Measurements from ENCODE around the gene DNLZ. TPM values are rescaled to one million over a fixed set of nuclear protein-coding genes. Genes with fewer than 3 reads are reported as not detected.
A peak's percentile ranks its signal among the peaks of the same experiment; 100 is the strongest.

Gene DNLZ
- total RNA-seq, result 10 to 100 TPM; 12.0 to 17.5 TPM
- polyA plus RNA-seq (ENCODE audit: insufficient read length in 6 of 6), result 10 to 100 TPM in 2 of 6 donors, 1 to 10 TPM in 4; 4.2 to 18.8 (median 6.2) TPM
- long read RNA-seq, donor 1, transcript DNLZ-201 (3 exons, 724 nt), result major isoform, 17 of 17 reads
- long read RNA-seq, donor 1, partial matches to known transcripts, result 0 of 17 reads
- long read RNA-seq, donor 1, other reads (novel, unspliced or antisense), result 0 of 17 reads
- long read RNA-seq, donor 2, transcript DNLZ-201 (3 exons, 724 nt), result major isoform, 15 of 15 reads
- long read RNA-seq, donor 2, partial matches to known transcripts, result 0 of 15 reads
- long read RNA-seq, donor 2, other reads (novel, unspliced or antisense), result 0 of 15 reads
- long read RNA-seq, donor 3, transcript DNLZ-201 (3 exons, 724 nt), result major isoform, 6 of 6 reads
- long read RNA-seq, donor 3, partial matches to known transcripts, result 0 of 6 reads
- long read RNA-seq, donor 3, other reads (novel, unspliced or antisense), result 0 of 6 reads
- long read RNA-seq, donor 4, result 0 reads
- long read RNA-seq, donor 5, transcript DNLZ-201 (3 exons, 724 nt), result major isoform, 13 of 15 reads
- long read RNA-seq, donor 5, partial matches to known transcripts, result 0 of 15 reads
- long read RNA-seq, donor 5, other reads (novel, unspliced or antisense), result 0 of 15 reads
- long read RNA-seq, donor 6, transcript DNLZ-201 (3 exons, 724 nt), result major isoform, 10 of 10 reads
- long read RNA-seq, donor 6, partial matches to known transcripts, result 0 of 10 reads
- long read RNA-seq, donor 6, other reads (novel, unspliced or antisense), result 0 of 10 reads
- long read RNA-seq, donor 7, transcript DNLZ-201 (3 exons, 724 nt), result major isoform, 13 of 13 reads
- long read RNA-seq, donor 7, partial matches to known transcripts, result 0 of 13 reads
- long read RNA-seq, donor 7, other reads (novel, unspliced or antisense), result 0 of 13 reads
- long read RNA-seq, donor 8, transcript DNLZ-201 (3 exons, 724 nt), result major isoform, 13 of 14 reads
- long read RNA-seq, donor 8, partial matches to known transcripts, result 0 of 14 reads
- long read RNA-seq, donor 8, other reads (novel, unspliced or antisense), result 0 of 14 reads
- long read RNA-seq, donor 9, result 0 reads
- long read RNA-seq, donor 10, partial matches to known transcripts, result 0 of 4 reads
- long read RNA-seq, donor 10, other reads (novel, unspliced or antisense), result 0 of 4 reads
- long read RNA-seq, donor 11, transcript DNLZ-201 (3 exons, 724 nt), result major isoform, 46 of 300 reads
- long read RNA-seq, donor 11, partial matches to known transcripts, result 242 of 300 reads
- long read RNA-seq, donor 11, other reads (novel, unspliced or antisense), result 11 of 300 reads
- long read RNA-seq, donor 12, transcript DNLZ-201 (3 exons, 724 nt), result major isoform, 11 of 11 reads
- long read RNA-seq, donor 12, partial matches to known transcripts, result 0 of 11 reads
- long read RNA-seq, donor 12, other reads (novel, unspliced or antisense), result 0 of 11 reads

DNA sequence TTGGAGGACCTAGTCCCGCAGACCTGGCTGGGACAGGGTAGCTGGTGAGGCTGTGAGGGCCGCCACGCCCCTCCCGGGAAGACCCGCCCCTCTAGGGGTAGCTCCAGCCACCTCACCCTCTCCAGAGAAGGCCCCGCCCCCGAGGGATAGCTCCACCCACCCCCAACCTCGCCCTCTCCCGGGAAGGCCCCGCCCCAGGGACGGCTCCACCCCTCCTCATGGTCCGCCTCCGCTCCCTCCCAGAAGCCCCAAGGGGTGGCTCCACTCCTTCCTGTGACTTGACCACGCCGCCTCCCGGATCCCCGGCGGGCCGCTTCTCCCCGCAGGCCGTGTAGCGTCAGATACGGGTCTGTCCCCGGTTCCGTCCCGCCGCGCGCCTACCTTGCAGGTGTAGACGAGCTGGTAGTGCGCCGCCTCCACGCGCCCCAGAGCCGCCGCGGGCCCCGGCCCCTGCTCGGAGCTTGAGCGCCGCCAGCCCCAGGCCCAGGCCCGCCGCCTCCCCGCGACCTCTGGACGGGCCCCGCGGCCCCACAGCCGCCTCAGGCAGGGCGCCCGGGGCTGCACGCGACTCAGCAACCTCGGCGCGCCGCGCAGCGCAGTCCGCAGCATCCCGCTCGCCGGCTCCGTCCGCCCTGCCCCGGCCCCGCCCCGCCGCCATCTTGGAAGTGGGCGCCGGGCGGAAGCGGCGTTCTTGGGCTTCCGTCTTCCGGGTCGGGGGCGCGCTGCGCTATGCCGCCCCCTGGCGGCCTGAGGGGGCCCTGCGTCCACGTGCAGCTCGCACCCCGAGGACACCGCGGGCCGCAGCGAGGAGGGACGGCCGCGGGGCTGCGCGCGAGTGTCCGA is at the start of gene DNLZ:
TSS of gene DNLZ (minus strand) at position 639 of the 843 bp plus-strand sequence. CDS start at position 609, 30 bp downstream.
- intact Hi-C loops (cut with DNase I), result no loop called here

DNA sequence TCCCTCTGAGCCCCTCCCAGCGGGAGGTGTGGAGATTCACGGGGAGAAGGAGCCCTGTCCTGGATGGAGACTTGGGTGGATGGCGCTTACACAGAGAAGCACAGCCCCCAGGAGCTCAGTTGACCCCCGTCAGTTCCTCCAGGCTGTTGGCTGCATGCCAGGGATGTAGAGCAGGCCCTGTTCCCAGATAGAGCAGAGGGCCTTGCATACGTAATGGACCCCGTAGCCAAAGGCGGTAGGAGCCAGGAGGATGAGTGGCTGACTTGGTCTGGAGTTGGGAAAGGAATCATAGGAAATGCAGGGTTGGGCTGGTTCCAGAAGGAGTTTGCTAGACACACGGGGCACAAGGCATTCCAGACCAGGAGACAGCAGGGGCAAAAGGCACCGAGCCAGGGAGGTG is 49.4 kb upstream of the DNLZ start:
- no peaks in the 10 kb centered on the region for H3K9me3 ChIP-seq
- intact Hi-C loops (cut with DNase I), result no loop called here
- H3K27me3 ChIP-seq, result no peaks in the 10 kb centered on the region
- H3K36me3 ChIP-seq, result peaks cover 4 to 61% of the 10 kb centered on the region in 2 donors
- ATAC-seq (no peak), DNase-seq (no peak)
- no peak overlapping the region for H3K27ac ChIP-seq
- peaks cover 20 to 32% of the 10 kb centered on the region in 2 donors for H3K4me1 ChIP-seq
- no peak overlapping the region for H3K4me3 ChIP-seq
- TF ChIP-seq, protein P1, sequence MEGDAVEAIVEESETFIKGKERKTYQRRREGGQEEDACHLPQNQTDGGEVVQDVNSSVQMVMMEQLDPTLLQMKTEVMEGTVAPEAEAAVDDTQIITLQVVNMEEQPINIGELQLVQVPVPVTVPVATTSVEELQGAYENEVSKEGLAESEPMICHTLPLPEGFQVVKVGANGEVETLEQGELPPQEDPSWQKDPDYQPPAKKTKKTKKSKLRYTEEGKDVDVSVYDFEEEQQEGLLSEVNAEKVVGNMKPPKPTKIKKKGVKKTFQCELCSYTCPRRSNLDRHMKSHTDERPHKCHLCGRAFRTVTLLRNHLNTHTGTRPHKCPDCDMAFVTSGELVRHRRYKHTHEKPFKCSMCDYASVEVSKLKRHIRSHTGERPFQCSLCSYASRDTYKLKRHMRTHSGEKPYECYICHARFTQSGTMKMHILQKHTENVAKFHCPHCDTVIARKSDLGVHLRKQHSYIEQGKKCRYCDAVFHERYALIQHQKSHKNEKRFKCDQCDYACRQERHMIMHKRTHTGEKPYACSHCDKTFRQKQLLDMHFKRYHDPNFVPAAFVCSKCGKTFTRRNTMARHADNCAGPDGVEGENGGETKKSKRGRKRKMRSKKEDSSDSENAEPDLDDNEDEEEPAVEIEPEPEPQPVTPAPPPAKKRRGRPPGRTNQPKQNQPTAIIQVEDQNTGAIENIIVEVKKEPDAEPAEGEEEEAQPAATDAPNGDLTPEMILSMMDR (IDR thresholded peaks at IDR 0.05), result no peak

More for the DNA sequence above, at the start of gene DNLZ:
- Histone ChIP-seq H3K4me1 (peaks cover 11 to 45% of the 10 kb centered on the region in 2 donors), H3K4me3 (peak within 1 kb of the TSS; percentile 62 to 72), H3K27ac (peak within 1 kb of the TSS; percentile 86 to 95), H3K27me3 (peaks cover 0 to 6% of the 10 kb centered on the region in 2 donors), H3K36me3 (peaks cover 0 to 13% of the 10 kb centered on the region in 2 donors), H3K9me3 (no peaks in the 10 kb centered on the region)
- peak; percentile 95 for ATAC-seq
- TF ChIP-seq, protein P1 (IDR thresholded peaks at IDR 0.05), result peak; percentile 99
- peak; percentile 84 to 99 (median 96) for DNase-seq

DNA sequence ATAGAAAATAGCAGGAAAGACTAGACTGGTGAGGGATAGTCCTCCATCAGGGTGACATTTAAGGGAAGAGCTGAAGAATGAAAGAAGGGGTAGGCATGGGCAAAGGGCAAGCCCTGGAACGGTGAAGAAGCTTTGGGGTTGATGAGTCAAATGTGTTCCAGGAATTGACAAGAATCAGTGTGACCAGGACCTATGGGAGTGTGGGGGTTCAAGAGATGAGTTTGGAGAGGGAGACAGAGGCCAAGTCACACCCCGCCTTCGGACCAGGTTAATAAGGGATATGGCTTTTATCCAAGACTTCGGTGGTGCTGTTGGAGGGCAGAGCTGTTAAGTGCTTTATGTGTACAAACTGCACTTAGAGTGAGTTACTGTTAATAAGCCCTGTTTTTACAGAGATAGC is 47.8 kb upstream of the DNLZ start:
- H3K4me3 ChIP-seq, result peak overlapping the region; percentile 73 to 97
- DNase-seq (no peak), ATAC-seq (no peak)
- peaks cover 20 to 32% of the 10 kb centered on the region in 2 donors for H3K4me1 ChIP-seq
- no peak overlapping the region for H3K27ac ChIP-seq
- peaks cover 2 to 61% of the 10 kb centered on the region in 2 donors for H3K36me3 ChIP-seq
- no peaks in the 10 kb centered on the region for H3K27me3 ChIP-seq
- H3K9me3 ChIP-seq, result no peaks in the 10 kb centered on the region
- TF ChIP-seq, protein P1 (IDR thresholded peaks at IDR 0.05), result no peak
- intact Hi-C loops (cut with DNase I), result no loop called here
